HepG2 (cell line): Measurements from ENCODE around the gene ABCA2. TPM values are rescaled to one million over a fixed set of nuclear protein-coding genes. Genes with fewer than 3 reads are reported as not detected.
A peak's percentile ranks its signal among the peaks of the same experiment; 100 is the strongest.

Experiments used
- AFF4 ChIP-seq: sonication (generic); formaldehyde crosslinking; IDR thresholded peaks from 2 replicates; pipeline ENCODE4 v1.4.0; 2020; ENCODE audit warnings: missing genetic modification reagents
- ASH2L ChIP-seq: fragments of 300-600, 200-600 bp; sonication (generic); IDR thresholded peaks from 2 replicates; pipeline ENCODE4 v1.7.0; 2017; ENCODE audit warnings: low read depth, mild to moderate bottlenecking, moderate library complexity, mixed read lengths, low read length; ENCODE audit not compliant: insufficient read length
- HDAC2 ChIP-seq: sonication (generic); formaldehyde crosslinking; IDR thresholded peaks from 2 replicates; pipeline ENCODE4 v1.4.0; 2020; ENCODE audit warnings: missing genetic modification reagents
- HMGXB3 ChIP-seq: sonication (generic); formaldehyde crosslinking; IDR thresholded peaks from 2 replicates; pipeline ENCODE4 v1.4.0; 2020; ENCODE audit warnings: missing genetic modification reagents, borderline replicate concordance
- LCORL ChIP-seq, 2 experiments: fragments of 450-650 bp in 1 of 2; sonication (generic) in 1 of 2; formaldehyde crosslinking in 1 of 2; IDR thresholded peaks; 2 replicates each; pipeline versions ENCODE4 v1.5.0 to v1.6.1; 2017 to 2020; ENCODE audit warnings: antibody characterized with exemption in 1 of 2, missing genetic modification reagents in 1 of 2
- MED13 ChIP-seq: sonication (generic); formaldehyde crosslinking; IDR thresholded peaks from 2 replicates; pipeline ENCODE4 v1.5.0; 2020; ENCODE audit warnings: missing genetic modification reagents
- NFIC ChIP-seq: IDR thresholded peaks from 2 replicates; pipeline ENCODE4 v1.6.1; 2012; ENCODE audit warnings: mild to moderate bottlenecking, low read length, inconsistent platforms
- POLR2A ChIP-seq, 2 experiments: IDR thresholded peaks; 2 replicates each; pipeline ENCODE4 v1.6.1; 2011; ENCODE audit warnings: low read depth in 2 of 2, low read length in 2 of 2, mild to moderate bottlenecking in 1 of 2, moderate library complexity in 1 of 2; ENCODE audit not compliant: insufficient read depth in 1 of 2
- RBM22 ChIP-seq: fragments of 200-400 bp; formaldehyde crosslinking; optimal IDR thresholded peaks from 2 replicates; pipeline ENCODE3; 2017; ENCODE audit warnings: mild to moderate bottlenecking, low read length, moderate library complexity
- SP140L ChIP-seq: sonication (generic); formaldehyde crosslinking; IDR thresholded peaks from 2 replicates; pipeline ENCODE4 v1.4.0; 2020; ENCODE audit warnings: missing genetic modification reagents, borderline replicate concordance
- SRF ChIP-seq: IDR thresholded peaks from 2 replicates; pipeline ENCODE4 v1.6.1; 2011; ENCODE audit warnings: mild to moderate bottlenecking, low read depth, low read length, moderate library complexity
- YEATS2 ChIP-seq: sonication (generic); formaldehyde crosslinking; IDR thresholded peaks from 2 replicates; pipeline ENCODE4 v1.4.0; 2020; ENCODE audit warnings: missing genetic modification reagents, borderline replicate concordance
- ZBTB14 ChIP-seq: sonication (generic); formaldehyde crosslinking; IDR thresholded peaks from 2 replicates; pipeline ENCODE4 v1.4.0; 2020; ENCODE audit warnings: missing genetic modification reagents
- ZBTB20 ChIP-seq: sonication (generic); formaldehyde crosslinking; IDR thresholded peaks from 2 replicates; pipeline ENCODE4 v1.8.1; 2023; ENCODE audit warnings: missing genetic modification reagents, low read depth, mild to moderate bottlenecking, borderline replicate concordance
- ZNF143 ChIP-seq: sonication (generic); formaldehyde crosslinking; IDR thresholded peaks from 2 replicates; pipeline ENCODE4 v1.4.0; 2020; ENCODE audit warnings: missing genetic modification reagents
- ZNF337 ChIP-seq: sonication (generic); formaldehyde crosslinking; IDR thresholded peaks from 2 replicates; pipeline ENCODE4 v1.5.1; 2020; ENCODE audit warnings: missing genetic modification reagents, low read depth, mild to moderate bottlenecking, borderline replicate concordance
- polyA plus RNA-seq, 8 experiments: library from polyadenylated mRNA; depleted of rRNA in 3 of 8; stranded (reverse) in 7 of 8; unstranded in 1 of 8; fragments of >200 nt; fragmentation: Illumina TruSeq in 4 of 8; extraction: Trizol in 4 of 8; gene quantifications; 2 replicates each; pipeline versions ENCODE4 v1.2.1 to v1.2.3, GENCODE V29; 2011 to 2016; ENCODE audit warnings: low read depth in 4 of 8, missing spikeins in 1 of 8, mixed read lengths in 1 of 8; ENCODE audit not compliant: insufficient read depth in 1 of 8
- total RNA-seq, 5 experiments: library from RNA; depleted of rRNA; stranded (reverse); fragments of >200 nt; fragmentation: Illumina TruSeq; extraction: Trizol; gene quantifications; 2 replicates each; pipeline ENCODE4 v1.2.3, GENCODE V29; 2016; ENCODE audit warnings: low read depth in 1 of 5

Gene ABCA2
- total and polyA plus RNA-seq, 2 of the 13 experiments (the other 11 are each of a cell fraction or from before 2014, with no cell fraction given): 2.9 to 19.2 TPM

GRCh38 chr9:137055385-137056364, 27.6 kb upstream of the ABCA2 start (continued):
- TF ChIP-seq ZNF337 (no peak), YEATS2 (CRISPR knock-in tag) (no peak; the same call in 1 of the 2 replicates), LCORL (IDR thresholded peaks at IDR 0.05) (no peak), LCORL (CRISPR knock-in tag; IDR thresholded peaks at IDR 0.05) (peak; percentile 90), ASH2L (no peak), RBM22 (peak; percentile 58), HMGXB3 (no peak; the same call in 1 of the 2 replicates), AFF4 (CRISPR knock-in tag) (no peak), MED13 (CRISPR knock-in tag) (peak; percentile 40; the same call in 1 of the 2 replicates), HDAC2 (peak; percentile 54; the same call in 1 of the 2 replicates), ZNF143 (CRISPR knock-in tag) (no peak), SRF (no peak), ZBTB20 (peak; percentile 74; the same call in 1 of the 2 replicates), ZBTB14 (CRISPR knock-in tag) (no peak), NFIC (no peak; the same call in 1 of the 2 replicates), POLR2A (IDR thresholded peaks at IDR 0.05; ENCODE audit: insufficient read depth in 1 of 2, low read depth in 2 of 2, low read length in 2 of 2) (no peak), SP140L (CRISPR knock-in tag) (no peak)
